Gastroesophageal sphincter (tissue), 4 donors: Measurements from ENCODE around the gene NIF3L1. TPM values are rescaled to one million over a fixed set of nuclear protein-coding genes. Genes with fewer than 3 reads are reported as not detected.

Experiments
- ATAC-seq: fragments of 150-250 bp; one replicate; pipeline ENCODE4 v1.9.1; 2016; ENCODE audit warnings: mild to moderate bottlenecking, moderate library complexity
- H3K27ac ChIP-seq, 4 donors: fragments of 200-600 bp; sonication (generic) in 3 of 4; 1 replicate in 3 of 4; 2 replicates in 1 of 4; pipeline ENCODE4 v1.5.1; 2016 to 2019
- H3K27me3 ChIP-seq: fragments of 200-600 bp; sonication (generic); one replicate; pipeline ENCODE4 v1.5.1; 2019
- H3K36me3 ChIP-seq, 2 donors: fragments of 200-600 bp; sonication (generic); one replicate each; pipeline ENCODE4 v1.5.1; 2019; ENCODE audit warnings: control low read depth in 1 of 2
- H3K4me1 ChIP-seq, 3 donors: fragments of 200-600 bp; sonication (generic); 1 replicate in 2 of 3; 2 replicates in 1 of 3; pipeline ENCODE4 v1.5.1; 2016 to 2019; ENCODE audit warnings: control low read depth in 2 of 3
- H3K4me3 ChIP-seq, 2 donors: fragments of 200-600 bp; sonication (generic); one replicate each; pipeline ENCODE4 v1.5.1; 2019; ENCODE audit warnings: mild to moderate bottlenecking in 1 of 2, moderate library complexity in 1 of 2
- H3K9me3 ChIP-seq, 3 donors: fragments of 200-600 bp; sonication (generic); one replicate each; pipeline ENCODE4 v1.5.1; 2017 to 2019; ENCODE audit warnings: control low read depth in 2 of 3
- CTCF ChIP-seq, 4 experiments: fragments of 200-600 bp in 2 of 4; fragments of 450-650 bp in 2 of 4; sonication (generic) in 1 of 4; IDR thresholded peaks; one replicate each; pipeline ENCODE4 v1.5.1; 2017 to 2019; ENCODE audit warnings: antibody characterized with exemption in 4 of 4, mild to moderate bottlenecking in 2 of 4, moderate library complexity in 2 of 4
- EP300 ChIP-seq: sonication (generic); formaldehyde crosslinking; IDR thresholded peaks from one replicate; pipeline ENCODE4 v1.6.1; 2017; ENCODE audit warnings: antibody characterized with exemption, mild to moderate bottlenecking
- POLR2A ChIP-seq, 2 donors: fragments of 450-650 bp; IDR thresholded peaks; one replicate each; pipeline ENCODE4 v1.6.1; 2017; ENCODE audit warnings: antibody characterized with exemption in 2 of 2, mild to moderate bottlenecking in 2 of 2, moderate library complexity in 1 of 2
- POLR2AphosphoS5 ChIP-seq: sonication (generic); formaldehyde crosslinking; IDR thresholded peaks from one replicate; pipeline ENCODE4 v1.6.1; 2017; ENCODE audit warnings: antibody characterized with exemption
- WGBS, 2 donors: methylation state at CpG; one replicate each; pipeline ENCODE4 v1.1.5; 2018; ENCODE audit warnings: low coverage in 1 of 2; 5-methylcytosine and 5-hydroxymethylcytosine counted together
- total RNA-seq, 4 donors: library from RNA; depleted of rRNA; stranded (reverse); fragments of >200 nt; gene quantifications; one replicate each; pipeline ENCODE4 v1.1.0, GENCODE V29; 2016

NIF3L1 gene
- total RNA-seq, 4 donors from 2014 or later: 13.9 to 21.3 (median 15.0) TPM

- Histone ChIP-seq H3K4me3 (no peak overlapping the region), H3K27ac (no peak overlapping the region), H3K36me3 (peaks cover 0 to 7% of the 10 kb centered on the region in 2 donors), H3K27me3 (no peaks in the 10 kb centered on the region), H3K9me3 (no peaks in the 10 kb centered on the region), H3K4me1 (no peaks in the 10 kb centered on the region)
- no peak for ATAC-seq
- TF ChIP-seq EP300: no peak
- no peak for TF ChIP-seq POLR2A (IDR thresholded peaks at IDR 0.05)
- no peak for TF ChIP-seq POLR2AphosphoS5
- TF ChIP-seq CTCF (IDR thresholded peaks at IDR 0.05): no peak
- WGBS, 2 donors: 86 to 91% methylated on average over 9 to 10 of the region's 10 CpGs
Observed at GRCh38 chr2:200845669-200846325, 43.4 kb upstream of the NIF3L1 start.

GRCh38 chr2:200847269-200847668 lies 41.9 kb upstream of the NIF3L1 start:
- H3K27ac ChIP-seq: no peak overlapping the region
- no peak for ATAC-seq
- TF ChIP-seq CTCF (IDR thresholded peaks at IDR 0.05) (no peak), POLR2AphosphoS5 (no peak), POLR2A (IDR thresholded peaks at IDR 0.05) (no peak), EP300 (no peak)
- no peaks in the 10 kb centered on the region for H3K9me3 ChIP-seq
- H3K4me3 ChIP-seq: no peak overlapping the region
- peaks cover 0 to 22% of the 10 kb centered on the region in 2 donors for H3K36me3 ChIP-seq
- H3K4me1 ChIP-seq: peaks cover 0 to 2% (median 0%) of the 10 kb centered on the region in 3 donors
- no peaks in the 10 kb centered on the region for H3K27me3 ChIP-seq

GRCh38 chr2:200847939-200848338 lies 41.2 kb upstream of the NIF3L1 start:
- no peak for ATAC-seq
- 60 to 86% methylated on average over 1 to 4 of the region's 4 CpGs for WGBS, 2 donors
- peaks cover 0 to 9% (median 0%) of the 10 kb centered on the region in 3 donors for H3K4me1 ChIP-seq
- TF ChIP-seq EP300 (no peak), CTCF (IDR thresholded peaks at IDR 0.05) (no peak), POLR2AphosphoS5 (no peak), POLR2A (IDR thresholded peaks at IDR 0.05) (no peak)
- no peaks in the 10 kb centered on the region for H3K9me3 ChIP-seq
- H3K27ac ChIP-seq: no peak overlapping the region
- H3K27me3 ChIP-seq: no peaks in the 10 kb centered on the region
- H3K4me3 ChIP-seq: no peak overlapping the region
- peaks cover 5 to 28% of the 10 kb centered on the region in 2 donors for H3K36me3 ChIP-seq

GRCh38 chr2:200850512-200851256 lies 38.5 kb upstream of the NIF3L1 start:
- Histone ChIP-seq H3K9me3 (no peaks in the 10 kb centered on the region), H3K27me3 (no peaks in the 10 kb centered on the region), H3K4me1 (peaks cover 0 to 17% (median 0%) of the 10 kb centered on the region in 3 donors), H3K36me3 (peaks cover 15 to 56% of the 10 kb centered on the region in 2 donors), H3K4me3 (no peak overlapping the region), H3K27ac (no peak overlapping the region)
- 76 to 77% methylated on average over 9 to 13 of the region's 14 CpGs for WGBS, 2 donors
- no peak for ATAC-seq
- TF ChIP-seq POLR2AphosphoS5 (no peak), CTCF (IDR thresholded peaks at IDR 0.05) (no peak), EP300 (no peak), POLR2A (IDR thresholded peaks at IDR 0.05) (no peak)
